ENCODE data around the gene SHE. TPM values are rescaled to one million over a fixed set of nuclear protein-coding genes. Genes with fewer than 3 reads are reported as not detected.

Gene SHE
- total RNA-seq, 2 experiments from 2014 or later: not detected

DNA sequence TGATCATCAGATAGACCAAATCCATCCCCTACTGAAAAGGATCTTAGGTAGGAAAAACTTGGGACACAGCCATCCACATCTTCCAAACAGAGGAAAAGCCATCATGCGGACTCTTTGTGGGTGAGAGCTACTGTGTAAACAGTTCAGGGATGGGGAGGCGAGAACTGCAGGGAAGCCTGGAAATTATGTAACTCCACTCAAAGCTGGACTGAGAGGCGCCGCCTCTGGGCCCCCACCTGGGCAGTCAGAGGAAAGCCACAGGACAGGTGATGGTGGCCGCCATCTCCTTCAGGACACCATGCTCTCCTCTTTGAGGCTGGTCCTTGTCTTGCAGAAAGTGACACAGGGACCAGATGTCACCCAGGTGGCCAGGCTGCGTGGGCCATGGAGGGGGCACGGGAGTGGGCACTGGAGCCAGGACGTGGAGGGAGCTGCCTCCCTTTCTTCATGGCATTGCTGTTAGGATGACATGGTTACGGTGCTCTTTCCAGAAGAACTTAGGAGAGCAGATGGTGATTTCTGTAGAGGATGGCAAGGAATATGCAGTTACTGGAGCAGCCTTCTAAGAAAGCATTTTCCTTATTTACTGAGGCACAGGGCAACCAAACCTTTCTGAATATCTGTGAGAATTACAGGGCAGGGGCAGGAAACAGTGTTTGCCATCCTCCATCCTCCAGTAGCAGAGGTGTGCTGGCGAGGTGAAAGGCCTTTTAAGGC is 32.2 kb downstream of the SHE start:
- TF ChIP-seq EZH2phosphoT487 (IDR thresholded peaks at IDR 0.05; ENCODE audit: borderline replicate concordance, low read depth, low read length): no peak
- TF ChIP-seq, protein P1, sequence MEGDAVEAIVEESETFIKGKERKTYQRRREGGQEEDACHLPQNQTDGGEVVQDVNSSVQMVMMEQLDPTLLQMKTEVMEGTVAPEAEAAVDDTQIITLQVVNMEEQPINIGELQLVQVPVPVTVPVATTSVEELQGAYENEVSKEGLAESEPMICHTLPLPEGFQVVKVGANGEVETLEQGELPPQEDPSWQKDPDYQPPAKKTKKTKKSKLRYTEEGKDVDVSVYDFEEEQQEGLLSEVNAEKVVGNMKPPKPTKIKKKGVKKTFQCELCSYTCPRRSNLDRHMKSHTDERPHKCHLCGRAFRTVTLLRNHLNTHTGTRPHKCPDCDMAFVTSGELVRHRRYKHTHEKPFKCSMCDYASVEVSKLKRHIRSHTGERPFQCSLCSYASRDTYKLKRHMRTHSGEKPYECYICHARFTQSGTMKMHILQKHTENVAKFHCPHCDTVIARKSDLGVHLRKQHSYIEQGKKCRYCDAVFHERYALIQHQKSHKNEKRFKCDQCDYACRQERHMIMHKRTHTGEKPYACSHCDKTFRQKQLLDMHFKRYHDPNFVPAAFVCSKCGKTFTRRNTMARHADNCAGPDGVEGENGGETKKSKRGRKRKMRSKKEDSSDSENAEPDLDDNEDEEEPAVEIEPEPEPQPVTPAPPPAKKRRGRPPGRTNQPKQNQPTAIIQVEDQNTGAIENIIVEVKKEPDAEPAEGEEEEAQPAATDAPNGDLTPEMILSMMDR (conservative IDR thresholded peaks at IDR 0.05; ENCODE audit: low read length): no peak
- Histone ChIP-seq H3K79me2 (ENCODE audit: insufficient read depth, low read depth, low read length) (no peaks in the 10 kb centered on the region), H3K9me2 (ENCODE audit: insufficient read depth, low read length) (no peaks in the 10 kb centered on the region), H3K4me2 (ENCODE audit: low read length) (no peak overlapping the region), H4K20me1 (ENCODE audit: insufficient read depth, low read length) (no peaks in the 10 kb centered on the region), H3K27ac (ENCODE audit: low read depth, low read length, poor library complexity, severe bottlenecking) (no peak overlapping the region), H3K4me1 (ENCODE audit: insufficient read depth, low read length, poor library complexity, severe bottlenecking) (peaks cover 5% of the 10 kb centered on the region), H2AFZ (ENCODE audit: low read length) (no peak overlapping the region), H3K36me3 (ENCODE audit: insufficient read depth, low read length) (no peaks in the 10 kb centered on the region), H3K4me3 (ENCODE audit: low read depth, low read length, poor library complexity, severe bottlenecking) (no peak overlapping the region), H3K9me3 (ENCODE audit: low read length) (no peaks in the 10 kb centered on the region)
- BruUV-seq (replicated peaks): no TSS peak
- POLR2A ChIA-PET: interaction anchor here (0.7 kb wide), 1 partner anchor 18 kb away, joined by 3 read pairs; no protein-coding TSS in a partner anchor
- CTCF ChIA-PET (ENCODE audit: unreplicated experiment): no interaction called here
- intact Hi-C loops (cut with micrococcal nuclease; ENCODE audit: unreplicated experiment): loop anchor here (10.0 kb wide), 1 partner anchor 285 kb away; no protein-coding TSS in a partner anchor
- DNase-seq (ENCODE audit: low spot score): no peak

DNA sequence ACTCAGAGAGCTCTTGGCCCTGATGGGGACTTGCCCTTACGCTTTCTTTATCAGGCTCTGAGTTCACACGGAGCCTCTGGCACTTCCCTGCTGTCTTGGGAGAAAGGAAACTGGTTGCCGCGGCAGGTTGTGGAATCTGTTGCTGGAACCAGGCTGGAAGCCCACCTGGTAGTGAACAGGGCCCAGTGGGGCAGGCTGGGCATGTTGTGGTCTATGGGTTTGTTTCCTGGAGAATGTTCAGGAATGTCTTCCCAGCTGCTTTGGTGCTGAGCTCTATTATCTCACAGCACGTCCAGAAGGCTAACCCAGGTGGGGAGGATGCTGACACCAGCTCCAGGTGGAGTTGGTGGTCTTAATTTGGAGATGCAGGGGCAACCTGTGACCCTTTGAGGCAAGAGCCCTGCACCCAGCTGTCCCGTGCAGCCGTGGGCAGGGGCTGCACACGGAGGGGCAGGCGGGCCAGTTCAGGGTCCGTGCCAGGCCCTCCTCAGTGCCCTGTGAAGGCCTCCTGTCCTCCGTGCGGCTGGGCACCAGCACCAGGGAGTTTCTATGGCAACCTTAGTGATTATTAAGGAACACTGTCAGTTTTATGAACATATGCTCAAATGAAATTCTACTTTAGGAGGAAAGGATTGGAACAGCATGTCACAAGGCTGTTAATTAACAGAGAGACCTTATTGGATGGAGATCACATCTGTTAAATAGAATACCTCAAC is 33.5 kb downstream of the SHE start:
- POLR2A ChIA-PET: interaction anchor here (0.6 to 1.2 kb wide), 4 partner anchors 10 to 397 kb away, joined by 3 to 5 read pairs (median 4); no protein-coding TSS in a partner anchor
- no peak for DNase-seq (ENCODE audit: low spot score)
- Histone ChIP-seq H3K27ac (ENCODE audit: low read depth, low read length, poor library complexity, severe bottlenecking) (no peak overlapping the region), H3K9me3 (ENCODE audit: low read length) (no peaks in the 10 kb centered on the region), H3K4me3 (ENCODE audit: low read depth, low read length, poor library complexity, severe bottlenecking) (no peak overlapping the region), H3K4me2 (ENCODE audit: low read length) (no peak overlapping the region), H3K36me3 (ENCODE audit: insufficient read depth, low read length) (no peaks in the 10 kb centered on the region), H4K20me1 (ENCODE audit: insufficient read depth, low read length) (no peaks in the 10 kb centered on the region), H3K79me2 (ENCODE audit: insufficient read depth, low read depth, low read length) (no peaks in the 10 kb centered on the region), H3K4me1 (ENCODE audit: insufficient read depth, low read length, poor library complexity, severe bottlenecking) (no peaks in the 10 kb centered on the region), H2AFZ (ENCODE audit: low read length) (no peak overlapping the region), H3K9me2 (ENCODE audit: insufficient read depth, low read length) (no peaks in the 10 kb centered on the region)
- TF ChIP-seq EZH2phosphoT487 (IDR thresholded peaks at IDR 0.05; ENCODE audit: borderline replicate concordance, low read depth, low read length): no peak
- TF ChIP-seq, protein P1 (conservative IDR thresholded peaks at IDR 0.05; ENCODE audit: low read length): no peak
- CTCF ChIA-PET (ENCODE audit: unreplicated experiment): interaction anchor here (0.9 kb wide), 1 partner anchor 78 kb away, joined by 4 read pairs; no protein-coding TSS in a partner anchor
- BruUV-seq (replicated peaks): no TSS peak
- intact Hi-C loops (cut with micrococcal nuclease; ENCODE audit: unreplicated experiment): no loop called here

Measured in OCI-LY7 (cell line).